Measurements from ENCODE around the gene CYSTM1. TPM values are rescaled to one million over a fixed set of nuclear protein-coding genes. Genes with fewer than 3 reads are reported as not detected.
A peak's percentile ranks its signal among the peaks of the same experiment; 100 is the strongest.

The CYSTM1 gene
- polyA plus RNA-seq, 3 donors from 2014 or later: 3.9 to 11.0 (median 7.1) TPM

GRCh38 chr5:140245341-140245740, 70.4 kb downstream of the CYSTM1 start:
- H3K4me3 Mint-ChIP-seq: no peak overlapping the region
- H3K4me1 Mint-ChIP-seq: peaks cover 16 to 18% of the 10 kb centered on the region in 2 donors
- H3K27ac Mint-ChIP-seq: peak overlapping the region in 1 of 6 donors; percentile 62

GRCh38 chr5:140245926-140246325, 70.9 kb downstream of the CYSTM1 start:
- Mint-ChIP-seq H3K36me3 (peaks cover 5 to 14% (median 10%) of the 10 kb centered on the region in 3 donors), H3K27ac (no peak overlapping the region), H3K4me3 (no peak overlapping the region), H3K27me3 (ENCODE audit: low read depth in 3 of 3) (peaks cover 0 to under 1% (median 0%) of the 10 kb centered on the region in 3 donors), H3K4me1 (peaks cover 16 to 21% of the 10 kb centered on the region in 2 donors), H3K9me3 (no peaks in the 10 kb centered on the region)
- no peak for DNase-seq

More at GRCh38 chr5:140245341-140245740, 70.4 kb downstream of the CYSTM1 start:
- DNase-seq: no peak
- Mint-ChIP-seq H3K9me3 (no peaks in the 10 kb centered on the region), H3K27me3 (ENCODE audit: low read depth in 3 of 3) (peaks cover 0 to 2% (median 0%) of the 10 kb centered on the region in 3 donors), H3K36me3 (peaks cover 4 to 12% (median 10%) of the 10 kb centered on the region in 3 donors)

- Mint-ChIP-seq H3K4me1 (peaks cover 20 to 26% of the 10 kb centered on the region in 2 donors), H3K27ac (no peak overlapping the region)
Measured at GRCh38 chr5:140246378-140247122, 71.6 kb downstream of the CYSTM1 start.

GRCh38 chr5:140248414-140248813, 73.4 kb downstream of the CYSTM1 start:
- Mint-ChIP-seq H3K27me3 (ENCODE audit: low read depth in 3 of 3) (peaks cover 0 to 2% (median 0%) of the 10 kb centered on the region in 3 donors), H3K4me1 (peaks cover 32 to 39% of the 10 kb centered on the region in 2 donors), H3K27ac (no peak overlapping the region), H3K36me3 (peaks cover 5 to 14% (median 10%) of the 10 kb centered on the region in 3 donors), H3K9me3 (no peaks in the 10 kb centered on the region), H3K4me3 (no peak overlapping the region)
- DNase-seq: no peak

More at GRCh38 chr5:140246378-140247122, 71.6 kb downstream of the CYSTM1 start:
- Mint-ChIP-seq H3K9me3 (no peaks in the 10 kb centered on the region), H3K4me3 (no peak overlapping the region), H3K36me3 (peaks cover 5 to 14% (median 10%) of the 10 kb centered on the region in 3 donors), H3K27me3 (ENCODE audit: low read depth in 3 of 3) (no peaks in the 10 kb centered on the region)
- no peak for DNase-seq

- Mint-ChIP-seq H3K4me3 (no peak overlapping the region), H3K9me3 (no peaks in the 10 kb centered on the region), H3K36me3 (peaks cover 5 to 14% (median 9%) of the 10 kb centered on the region in 3 donors), H3K4me1 (peaks cover 31 to 38% of the 10 kb centered on the region in 2 donors), H3K27ac (no peak overlapping the region), H3K27me3 (ENCODE audit: low read depth in 3 of 3) (peaks cover 0 to 2% (median 0%) of the 10 kb centered on the region in 3 donors)
- no peak for DNase-seq
Measured at GRCh38 chr5:140249536-140249935, 74.5 kb downstream of the CYSTM1 start.

- Mint-ChIP-seq H3K36me3 (peaks cover under 1 to 6% (median 5%) of the 10 kb centered on the region in 3 donors), H3K4me1 (peaks cover 24 to 32% of the 10 kb centered on the region in 2 donors), H3K9me3 (no peaks in the 10 kb centered on the region), H3K4me3 (peak overlapping the region in 1 of 5 donors; percentile 31), H3K27ac (peak overlapping the region in 1 of 6 donors; percentile 46), H3K27me3 (ENCODE audit: low read depth in 3 of 3) (peaks cover 0 to 2% (median 0%) of the 10 kb centered on the region in 3 donors)
- no peak for DNase-seq
Measured at GRCh38 chr5:140250386-140250785, 75.4 kb downstream of the CYSTM1 start.

- Mint-ChIP-seq H3K27me3 (ENCODE audit: low read depth in 3 of 3) (peaks cover 0 to 2% (median 0%) of the 10 kb centered on the region in 3 donors), H3K36me3 (peaks cover 0 to 5% (median 5%) of the 10 kb centered on the region in 3 donors), H3K9me3 (no peaks in the 10 kb centered on the region), H3K4me1 (peaks cover 24 to 32% of the 10 kb centered on the region in 2 donors), H3K27ac (peak overlapping the region; percentile 12 to 77 (median 48)), H3K4me3 (peak overlapping the region in 1 of 5 donors; percentile 9)
- peak; percentile 6 to 17 (median 14) for DNase-seq
Measured at GRCh38 chr5:140251527-140251973, 76.6 kb downstream of the CYSTM1 start.

GRCh38 chr5:140252470-140253126, 77.6 kb downstream of the CYSTM1 start:
- peaks cover 3 to 8% (median 6%) of the 10 kb centered on the region in 3 donors for H3K36me3 Mint-ChIP-seq
- H3K9me3 Mint-ChIP-seq: no peaks in the 10 kb centered on the region
- H3K27ac Mint-ChIP-seq: peak overlapping the region in 1 of 6 donors; percentile 12
- H3K4me3 Mint-ChIP-seq: no peak overlapping the region
- H3K4me1 Mint-ChIP-seq: peaks cover 24 to 33% of the 10 kb centered on the region in 2 donors
- no peak for DNase-seq
- H3K27me3 Mint-ChIP-seq (ENCODE audit: low read depth in 3 of 3): peaks cover 0 to 2% (median 0%) of the 10 kb centered on the region in 3 donors

GRCh38 chr5:140253985-140254384, 79.0 kb downstream of the CYSTM1 start:
- no peak overlapping the region for H3K4me3 Mint-ChIP-seq
- H3K27ac Mint-ChIP-seq: no peak overlapping the region
- peaks cover 14 to 19% (median 17%) of the 10 kb centered on the region in 3 donors for H3K36me3 Mint-ChIP-seq
- DNase-seq: no peak
- no peaks in the 10 kb centered on the region for H3K9me3 Mint-ChIP-seq
- peaks cover 27 to 47% of the 10 kb centered on the region in 2 donors for H3K4me1 Mint-ChIP-seq
- peaks cover 0 to 2% (median 0%) of the 10 kb centered on the region in 3 donors for H3K27me3 Mint-ChIP-seq (ENCODE audit: low read depth in 3 of 3)

GRCh38 chr5:140255460-140256157, 80.6 kb downstream of the CYSTM1 start:
- Mint-ChIP-seq H3K9me3 (no peaks in the 10 kb centered on the region), H3K4me1 (peaks cover 29 to 48% of the 10 kb centered on the region in 2 donors), H3K36me3 (peaks cover 15 to 23% (median 20%) of the 10 kb centered on the region in 3 donors), H3K4me3 (no peak overlapping the region), H3K27me3 (ENCODE audit: low read depth in 3 of 3) (peaks cover 0 to 2% (median 0%) of the 10 kb centered on the region in 3 donors), H3K27ac (no peak overlapping the region)
- DNase-seq: no peak

- Mint-ChIP-seq H3K9me3 (no peaks in the 10 kb centered on the region), H3K27ac (no peak overlapping the region), H3K4me1 (peaks cover 28 to 50% of the 10 kb centered on the region in 2 donors), H3K27me3 (ENCODE audit: low read depth in 3 of 3) (peaks cover 0 to 2% (median 0%) of the 10 kb centered on the region in 3 donors), H3K4me3 (no peak overlapping the region), H3K36me3 (peaks cover 15 to 23% (median 20%) of the 10 kb centered on the region in 3 donors)
- no peak for DNase-seq
Measured at GRCh38 chr5:140256726-140257125, 81.7 kb downstream of the CYSTM1 start.

- Mint-ChIP-seq H3K36me3 (peaks cover 15 to 23% (median 20%) of the 10 kb centered on the region in 3 donors), H3K27me3 (ENCODE audit: low read depth in 3 of 3) (peaks cover 0 to 1% (median 0%) of the 10 kb centered on the region in 3 donors), H3K9me3 (no peaks in the 10 kb centered on the region), H3K4me1 (peaks cover 19 to 39% of the 10 kb centered on the region in 2 donors), H3K27ac (peak overlapping the region in 1 of 6 donors; percentile 18), H3K4me3 (no peak overlapping the region)
- no peak for DNase-seq
Measured at GRCh38 chr5:140258016-140258415, 83.0 kb downstream of the CYSTM1 start.

- Mint-ChIP-seq H3K27ac (peak overlapping the region in 3 of 6 donors; percentile 25 to 29 (median 29)), H3K9me3 (no peaks in the 10 kb centered on the region)
Measured at GRCh38 chr5:140258873-140259272, 83.9 kb downstream of the CYSTM1 start.

More at GRCh38 chr5:140258873-140259272, 83.9 kb downstream of the CYSTM1 start:
- peaks cover 18 to 39% of the 10 kb centered on the region in 2 donors for H3K4me1 Mint-ChIP-seq
- no peak overlapping the region for H3K4me3 Mint-ChIP-seq
- no peak for DNase-seq
- peaks cover 0 to 1% (median 0%) of the 10 kb centered on the region in 3 donors for H3K27me3 Mint-ChIP-seq (ENCODE audit: low read depth in 3 of 3)
- H3K36me3 Mint-ChIP-seq: peaks cover 15 to 23% (median 20%) of the 10 kb centered on the region in 3 donors
